ENCODE results near the gene ARSI. TPM values are rescaled to one million over a fixed set of nuclear protein-coding genes. Genes with fewer than 3 reads are reported as not detected.
A peak's percentile ranks its signal among the peaks of the same experiment; 100 is the strongest.

ARSI gene
- polyA plus RNA-seq, 2 of the 4 experiments (the other 2 are of a cell fraction): 2.9 to 22.0 TPM

GRCh38 chr5:150264667-150265603, 37.8 kb downstream of the ARSI start:
- peak overlapping the region; percentile 63 to 88 for H3K27ac ChIP-seq

GRCh38 chr5:150263801-150264621, 38.7 kb downstream of the ARSI start:
- H3K4me2 ChIP-seq: peak overlapping the region; percentile 66
- DNase-seq (ENCODE audit: low read depth in 1 of 2, low spot score in 1 of 2) (peak; percentile 77 to 81), ATAC-seq (peak; percentile 81 to 90), FAIRE-seq (peak; percentile 80)
- ChIA-PET POLR2A (no interaction called here), CTCF (interaction anchor here (0.6 to 2.8 kb wide), 8 partner anchors 9 to 101 kb away, joined by 3 to 13 read pairs (median 4); no protein-coding TSS in a partner anchor)
- 35% methylated on average over 9 of the region's 11 CpGs for WGBS (ENCODE audit: missing lambda C conversion rate)
- peaks cover 53% of the 10 kb centered on the region for H3K4me1 ChIP-seq
- H3K9me3 ChIP-seq: no peaks in the 10 kb centered on the region
- no peak overlapping the region for H3K4me3 ChIP-seq
- peak overlapping the region; percentile 63 to 88 for H3K27ac ChIP-seq
- TF ChIP-seq POLR2AphosphoS2 (conservative IDR thresholded peaks at IDR 0.05; ENCODE audit: low read length) (no peak), FOSB (CRISPR knock-in tag; IDR thresholded peaks at IDR 0.05) (no peak), MAZ (IDR thresholded peaks at IDR 0.05; ENCODE audit: borderline replicate concordance, low read depth, low read length) (no peak), RCOR1 (IDR thresholded peaks at IDR 0.05; ENCODE audit: low read depth, low read length) (no peak), RNF2 (IDR thresholded peaks at IDR 0.05; ENCODE audit: borderline replicate concordance, low read depth) (no peak), JUN (IDR thresholded peaks at IDR 0.05) (peak in 1 of 2 experiments; percentile 72; a peak in 3 of 5 replicates), KDM5A (IDR thresholded peaks at IDR 0.05) (no peak), RARB (CRISPR knock-in tag; IDR thresholded peaks at IDR 0.05) (no peak), HEYL (CRISPR knock-in tag; IDR thresholded peaks at IDR 0.05) (no peak), ESRRA (IDR thresholded peaks at IDR 0.05; ENCODE audit: borderline replicate concordance, low read length) (no peak), REST (IDR thresholded peaks at IDR 0.05) (no peak), MAFK (IDR thresholded peaks at IDR 0.05; ENCODE audit: partially characterized antibody) (peak; percentile 72), CHD4 (IDR thresholded peaks at IDR 0.05; ENCODE audit: borderline replicate concordance) (no peak), RAD21 (conservative IDR thresholded peaks at IDR 0.05 in 1 of 2, IDR thresholded peaks at IDR 0.05 in 1 of 2) (no peak), SREBF2 (IDR thresholded peaks at IDR 0.05) (no peak), TFCP2L1 (CRISPR knock-in tag; IDR thresholded peaks at IDR 0.05) (no peak), RFX5 (IDR thresholded peaks at IDR 0.05) (no peak), HOXB5 (CRISPR knock-in tag; IDR thresholded peaks at IDR 0.05) (no peak), ZNF302 (CRISPR knock-in tag; IDR thresholded peaks at IDR 0.05) (no peak), TP53 (CRISPR knock-in tag; IDR thresholded peaks at IDR 0.05) (no peak), SMC3 (IDR thresholded peaks at IDR 0.05) (no peak), CEBPB (IDR thresholded peaks at IDR 0.05) (peak; percentile 41 to 78; a peak in 3 of 4 replicates), CHD2 (IDR thresholded peaks at IDR 0.05; ENCODE audit: low read length, partially characterized antibody) (no peak)
- TF ChIP-seq, protein P1, sequence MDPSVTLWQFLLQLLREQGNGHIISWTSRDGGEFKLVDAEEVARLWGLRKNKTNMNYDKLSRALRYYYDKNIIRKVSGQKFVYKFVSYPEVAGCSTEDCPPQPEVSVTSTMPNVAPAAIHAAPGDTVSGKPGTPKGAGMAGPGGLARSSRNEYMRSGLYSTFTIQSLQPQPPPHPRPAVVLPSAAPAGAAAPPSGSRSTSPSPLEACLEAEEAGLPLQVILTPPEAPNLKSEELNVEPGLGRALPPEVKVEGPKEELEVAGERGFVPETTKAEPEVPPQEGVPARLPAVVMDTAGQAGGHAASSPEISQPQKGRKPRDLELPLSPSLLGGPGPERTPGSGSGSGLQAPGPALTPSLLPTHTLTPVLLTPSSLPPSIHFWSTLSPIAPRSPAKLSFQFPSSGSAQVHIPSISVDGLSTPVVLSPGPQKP (IDR thresholded peaks at IDR 0.05; ENCODE audit: low read depth, low read length): no peak

More at GRCh38 chr5:150264667-150265603, 37.8 kb downstream of the ARSI start:
- CTCF ChIA-PET: interaction anchor here (0.7 to 2.8 kb wide), 6 partner anchors 10 to 908 kb away, joined by 3 to 13 read pairs (median 4); no protein-coding TSS in a partner anchor
- Histone ChIP-seq H3K4me1 (peaks cover 53% of the 10 kb centered on the region), H3K4me3 (no peak overlapping the region), H3K9me3 (no peaks in the 10 kb centered on the region), H3K4me2 (peak overlapping the region; percentile 66)
- DNase-seq (ENCODE audit: low read depth in 1 of 2, low spot score in 1 of 2) (no peak), ATAC-seq (no peak; a peak in 1 of 6 replicates), FAIRE-seq (no peak)
- TF ChIP-seq POLR2A (IDR thresholded peaks at IDR 0.05; ENCODE audit: low read length) (no peak), HOXB13 (CRISPR knock-in tag; IDR thresholded peaks at IDR 0.05; ENCODE audit: low read depth) (no peak), TFCP2L1 (CRISPR knock-in tag; IDR thresholded peaks at IDR 0.05) (no peak), MYC (IDR thresholded peaks at IDR 0.05; ENCODE audit: borderline replicate concordance, low read length) (no peak), RCOR1 (IDR thresholded peaks at IDR 0.05; ENCODE audit: low read depth, low read length) (no peak), PHF8 (IDR thresholded peaks at IDR 0.05; ENCODE audit: borderline replicate concordance, low read depth) (no peak), NFE2L2 (conservative IDR thresholded peaks at IDR 0.05; ENCODE audit: low read length) (no peak), ATOH8 (CRISPR knock-in tag; IDR thresholded peaks at IDR 0.05; ENCODE audit: low read depth) (no peak)
- WGBS (ENCODE audit: missing lambda C conversion rate): 92% methylated on average over 23 of the region's 23 CpGs
- POLR2A ChIA-PET: no interaction called here
